ENCODE results near the gene SLC50A1.

- no peak for TF ChIP-seq CTCF (IDR thresholded peaks at IDR 0.05; ENCODE audit: insufficient read depth, low read length, poor library complexity, severe bottlenecking)
- TF ChIP-seq EZH2phosphoT487 (conservative IDR thresholded peaks at IDR 0.05; ENCODE audit: low read length) = no peak
Observed at GRCh38 chr1:155183775-155184221, 48.1 kb downstream of the SLC50A1 start.
